ENCODE measurements around the gene PANK1.
A peak's percentile ranks its signal among the peaks of the same experiment; 100 is the strongest.

PANK1 gene

GRCh38 chr10:89642193-89642592 lies 2.8 kb downstream of the PANK1 start:
- no peak overlapping the region for H3K4me3 ChIP-seq (ENCODE audit: low read length)
- DNase-seq (ENCODE audit: low read depth) = no peak
- TF ChIP-seq CTCF (IDR thresholded peaks at IDR 0.05; ENCODE audit: insufficient read depth, low read depth, low read length, missing control alignments) = no peak

- no peak for DNase-seq (ENCODE audit: low read depth)
- H3K4me3 ChIP-seq (ENCODE audit: low read length) = no peak overlapping the region
- TF ChIP-seq CTCF (IDR thresholded peaks at IDR 0.05; ENCODE audit: insufficient read depth, low read depth, low read length, missing control alignments) = no peak
Measured at GRCh38 chr10:89640241-89640640, 4.8 kb downstream of the PANK1 start.

- no peak for DNase-seq (ENCODE audit: low read depth)
- no peak for TF ChIP-seq CTCF (IDR thresholded peaks at IDR 0.05; ENCODE audit: insufficient read depth, low read depth, low read length, missing control alignments)
- H3K4me3 ChIP-seq (ENCODE audit: low read length) = no peak overlapping the region
Measured at GRCh38 chr10:89639326-89639725, 5.7 kb downstream of the PANK1 start.

GRCh38 chr10:89637113-89637512 lies 7.9 kb downstream of the PANK1 start:
- H3K4me3 ChIP-seq (ENCODE audit: low read length) = no peak overlapping the region
- DNase-seq (ENCODE audit: low read depth) = no peak
- no peak for TF ChIP-seq CTCF (IDR thresholded peaks at IDR 0.05; ENCODE audit: insufficient read depth, low read depth, low read length, missing control alignments)

- TF ChIP-seq CTCF (IDR thresholded peaks at IDR 0.05; ENCODE audit: insufficient read depth, low read depth, low read length, missing control alignments) = no peak
- no peak for DNase-seq (ENCODE audit: low read depth)
- no peak overlapping the region for H3K4me3 ChIP-seq (ENCODE audit: low read length)
Measured at GRCh38 chr10:89634637-89635036, 10.4 kb downstream of the PANK1 start.

GRCh38 chr10:89633484-89633883 lies 11.6 kb downstream of the PANK1 start:
- no peak overlapping the region for H3K4me3 ChIP-seq (ENCODE audit: low read length)
- DNase-seq (ENCODE audit: low read depth) = peak; percentile 89
- no peak for TF ChIP-seq CTCF (IDR thresholded peaks at IDR 0.05; ENCODE audit: insufficient read depth, low read depth, low read length, missing control alignments)

- DNase-seq (ENCODE audit: low read depth) = no peak
- no peak for TF ChIP-seq CTCF (IDR thresholded peaks at IDR 0.05; ENCODE audit: insufficient read depth, low read depth, low read length, missing control alignments)
- no peak overlapping the region for H3K4me3 ChIP-seq (ENCODE audit: low read length)
Measured at GRCh38 chr10:89632824-89633223, 12.2 kb downstream of the PANK1 start.

Measured in epithelial cell of esophagus (primary cell).